Measurements from ENCODE around the gene IRF5. TPM values are rescaled to one million over a fixed set of nuclear protein-coding genes. Genes with fewer than 3 reads are reported as not detected.

IRF5 gene
- total RNA-seq, 2 donors from 2014 or later: 4.9 to 15.3 TPM

GRCh38 chr7:128954830-128955802 is 17.4 kb downstream of the IRF5 start:
- WGBS, 2 donors: 75 to 78% methylated on average over 15 of the region's 15 CpGs
- DNase-seq (no peak), ATAC-seq (no peak)
- H3K36me3 ChIP-seq (replicated peaks in 1 of 2; ENCODE audit: insufficient read depth in 1 of 2, low read depth in 2 of 2): peaks cover 11 to 26% of the 10 kb centered on the region in 2 donors
- H3K9me3 ChIP-seq: no peaks in the 10 kb centered on the region
- intact Hi-C loops (cut with DNase I): no loop called here
- H3K27ac ChIP-seq: no peak overlapping the region
- no peaks in the 10 kb centered on the region for H3K4me1 ChIP-seq
- no peak overlapping the region for H3K4me3 ChIP-seq
- TF ChIP-seq CTCF (IDR thresholded peaks at IDR 0.05) (no peak), POLR2A (IDR thresholded peaks at IDR 0.05) (no peak)
- no peaks in the 10 kb centered on the region for H3K27me3 ChIP-seq

DNA sequence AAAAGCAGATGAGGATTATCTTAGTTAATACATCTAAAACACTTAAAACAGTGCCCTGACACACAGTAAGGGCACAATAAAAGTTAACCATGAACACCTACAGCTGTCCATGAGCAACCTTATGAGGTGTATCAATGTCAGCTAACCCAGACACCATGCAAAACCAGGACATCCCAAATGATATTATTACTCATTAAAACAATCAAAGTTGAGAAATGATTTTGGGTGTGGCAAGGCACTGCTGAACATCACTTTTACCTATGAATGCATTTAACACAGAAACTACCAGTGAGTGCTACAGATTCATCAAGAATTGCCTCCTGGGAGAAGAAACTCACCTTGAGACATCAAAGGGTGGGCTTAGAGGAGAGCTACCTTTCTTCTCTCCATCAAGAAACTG is 18.3 kb downstream of the IRF5 start:
- Histone ChIP-seq H3K27ac (no peak overlapping the region), H3K4me3 (no peak overlapping the region), H3K4me1 (no peaks in the 10 kb centered on the region), H3K27me3 (no peaks in the 10 kb centered on the region), H3K9me3 (no peaks in the 10 kb centered on the region), H3K36me3 (replicated peaks in 1 of 2; ENCODE audit: insufficient read depth in 1 of 2, low read depth in 2 of 2) (peaks cover 11 to 26% of the 10 kb centered on the region in 2 donors)
- DNase-seq: no peak
- intact Hi-C loops (cut with DNase I): no loop called here
- TF ChIP-seq POLR2A (IDR thresholded peaks at IDR 0.05): no peak
- no peak for ATAC-seq

DNA sequence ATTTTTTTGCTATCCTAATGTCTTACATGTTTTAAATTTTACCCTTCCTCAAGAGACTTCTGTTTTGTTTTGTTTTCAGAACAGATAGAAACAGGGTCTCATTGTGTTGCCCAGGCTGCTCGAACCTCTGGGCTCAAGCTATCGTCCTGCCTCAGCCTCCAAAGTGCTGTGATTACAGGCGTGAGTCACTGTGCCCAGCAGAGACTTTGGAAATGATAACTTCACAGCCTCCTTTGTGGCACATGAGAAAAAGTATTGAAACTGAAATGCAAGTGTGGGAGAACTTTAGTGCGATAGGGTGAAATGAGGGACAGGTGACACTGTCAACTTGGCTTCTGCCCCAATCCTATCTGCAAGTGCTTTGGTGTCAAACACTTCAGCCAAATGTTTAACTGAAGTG is 21.6 kb downstream of the IRF5 start:
- H3K27ac ChIP-seq: no peak overlapping the region
- peaks cover 11 to 21% of the 10 kb centered on the region in 2 donors for H3K36me3 ChIP-seq (replicated peaks in 1 of 2; ENCODE audit: insufficient read depth in 1 of 2, low read depth in 2 of 2)
- no peak for ATAC-seq
- H3K4me3 ChIP-seq: no peak overlapping the region
- WGBS, 2 donors: 87 to 96% methylated on average over 4 of the region's 4 CpGs
- H3K9me3 ChIP-seq: no peaks in the 10 kb centered on the region
- TF ChIP-seq CTCF (IDR thresholded peaks at IDR 0.05) (no peak), POLR2A (IDR thresholded peaks at IDR 0.05) (no peak)
- no peaks in the 10 kb centered on the region for H3K4me1 ChIP-seq
- H3K27me3 ChIP-seq: no peaks in the 10 kb centered on the region
- no peak for DNase-seq
- intact Hi-C loops (cut with DNase I): no loop called here

GRCh38 chr7:128961030-128961659 is 23.4 kb downstream of the IRF5 start:
- no peak overlapping the region for H3K27ac ChIP-seq
- peaks cover 7 to 24% of the 10 kb centered on the region in 2 donors for H3K36me3 ChIP-seq (replicated peaks in 1 of 2; ENCODE audit: insufficient read depth in 1 of 2, low read depth in 2 of 2)
- intact Hi-C loops (cut with DNase I): no loop called here
- H3K27me3 ChIP-seq: no peaks in the 10 kb centered on the region
- WGBS, 2 donors: 85 to 87% methylated on average over 8 of the region's 8 CpGs
- ATAC-seq (no peak), DNase-seq (no peak)
- H3K4me3 ChIP-seq: no peak overlapping the region
- no peaks in the 10 kb centered on the region for H3K9me3 ChIP-seq
- no peaks in the 10 kb centered on the region for H3K4me1 ChIP-seq
- TF ChIP-seq CTCF (IDR thresholded peaks at IDR 0.05) (no peak), POLR2A (IDR thresholded peaks at IDR 0.05) (no peak)

DNA sequence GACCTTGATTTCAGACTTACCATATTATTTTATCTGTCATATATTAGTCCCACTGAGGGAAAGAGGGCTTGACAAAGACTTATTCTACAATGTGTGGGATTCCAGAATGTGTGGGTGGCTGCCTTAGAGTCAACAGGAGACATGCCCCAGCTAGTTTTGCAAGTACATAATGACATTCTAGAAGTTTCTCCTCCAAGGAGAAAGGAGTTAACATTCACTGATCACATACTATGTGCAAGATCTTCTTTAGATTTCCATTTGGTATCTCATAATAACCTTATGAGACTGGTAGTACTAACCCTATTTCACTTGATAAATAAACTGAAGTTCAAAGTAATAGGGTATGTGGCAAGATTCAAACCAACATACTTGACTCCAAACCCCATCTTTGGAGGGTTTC is 25.2 kb downstream of the IRF5 start:
- Histone ChIP-seq H3K4me1 (no peaks in the 10 kb centered on the region), H3K4me3 (no peak overlapping the region), H3K27ac (no peak overlapping the region), H3K27me3 (no peaks in the 10 kb centered on the region), H3K36me3 (replicated peaks in 1 of 2; ENCODE audit: insufficient read depth in 1 of 2, low read depth in 2 of 2) (peaks cover 0 to 18% of the 10 kb centered on the region in 2 donors), H3K9me3 (no peaks in the 10 kb centered on the region)
- DNase-seq: no peak
- no peak for ATAC-seq
- no peak for TF ChIP-seq CTCF (IDR thresholded peaks at IDR 0.05)
- no peak for TF ChIP-seq POLR2A (IDR thresholded peaks at IDR 0.05)
- intact Hi-C loops (cut with DNase I): no loop called here
